CD4-positive, alpha-beta T cell treated with Interleukin-17A for 1 hour (primary cell): ENCODE results near the gene RNF187.

ENCODE experiments used
- DNase-seq: peaks from one replicate; pipeline ENCODE4 v3.0.0-alpha.2; 2020

Gene RNF187

GRCh38 chr1:228487336-228488124 is at the start of gene RNF187:
Gene RNF187, plus strand, starts transcription at chr1:228487382.
- DNase-seq: peak; percentile 72

GRCh38 chr1:228437424-228437962 is 49.7 kb upstream of the RNF187 start:
- DNase-seq: no peak

GRCh38 chr1:228438266-228438665 is 48.9 kb upstream of the RNF187 start:
- no peak for DNase-seq

- DNase-seq: no peak
Measured at GRCh38 chr1:228440761-228441500, 46.3 kb upstream of the RNF187 start.

GRCh38 chr1:228443395-228443794 is 43.8 kb upstream of the RNF187 start:
- no peak for DNase-seq

GRCh38 chr1:228445490-228445842 is 41.7 kb upstream of the RNF187 start:
- DNase-seq: no peak

- DNase-seq: peak; percentile 41
Measured at GRCh38 chr1:228445843-228446650, 41.1 kb upstream of the RNF187 start.

- DNase-seq: no peak
Measured at GRCh38 chr1:228446852-228447251, 40.3 kb upstream of the RNF187 start.

GRCh38 chr1:228448372-228448771 is 38.8 kb upstream of the RNF187 start:
- no peak for DNase-seq

- DNase-seq: no peak
Measured at GRCh38 chr1:228450200-228450599, 37.0 kb upstream of the RNF187 start.

GRCh38 chr1:228452194-228453021 is 34.8 kb upstream of the RNF187 start:
- no peak for DNase-seq

GRCh38 chr1:228453022-228453560 is 34.1 kb upstream of the RNF187 start:
- no peak for DNase-seq

GRCh38 chr1:228453614-228454013 is 33.6 kb upstream of the RNF187 start:
- no peak for DNase-seq

- DNase-seq: no peak
Measured at GRCh38 chr1:228454238-228454637, 32.9 kb upstream of the RNF187 start.

GRCh38 chr1:228455715-228456114 is 31.5 kb upstream of the RNF187 start:
- DNase-seq: peak; percentile 24

- no peak for DNase-seq
Measured at GRCh38 chr1:228456252-228457016, 30.7 kb upstream of the RNF187 start.

GRCh38 chr1:228457017-228457395 is 30.2 kb upstream of the RNF187 start:
- no peak for DNase-seq

GRCh38 chr1:228457396-228458176 is 29.6 kb upstream of the RNF187 start:
- peak; percentile 99 for DNase-seq

GRCh38 chr1:228459091-228459993 is 27.8 kb upstream of the RNF187 start:
- peak; percentile 69 for DNase-seq
